ENCODE results near the gene APP.

DNA sequence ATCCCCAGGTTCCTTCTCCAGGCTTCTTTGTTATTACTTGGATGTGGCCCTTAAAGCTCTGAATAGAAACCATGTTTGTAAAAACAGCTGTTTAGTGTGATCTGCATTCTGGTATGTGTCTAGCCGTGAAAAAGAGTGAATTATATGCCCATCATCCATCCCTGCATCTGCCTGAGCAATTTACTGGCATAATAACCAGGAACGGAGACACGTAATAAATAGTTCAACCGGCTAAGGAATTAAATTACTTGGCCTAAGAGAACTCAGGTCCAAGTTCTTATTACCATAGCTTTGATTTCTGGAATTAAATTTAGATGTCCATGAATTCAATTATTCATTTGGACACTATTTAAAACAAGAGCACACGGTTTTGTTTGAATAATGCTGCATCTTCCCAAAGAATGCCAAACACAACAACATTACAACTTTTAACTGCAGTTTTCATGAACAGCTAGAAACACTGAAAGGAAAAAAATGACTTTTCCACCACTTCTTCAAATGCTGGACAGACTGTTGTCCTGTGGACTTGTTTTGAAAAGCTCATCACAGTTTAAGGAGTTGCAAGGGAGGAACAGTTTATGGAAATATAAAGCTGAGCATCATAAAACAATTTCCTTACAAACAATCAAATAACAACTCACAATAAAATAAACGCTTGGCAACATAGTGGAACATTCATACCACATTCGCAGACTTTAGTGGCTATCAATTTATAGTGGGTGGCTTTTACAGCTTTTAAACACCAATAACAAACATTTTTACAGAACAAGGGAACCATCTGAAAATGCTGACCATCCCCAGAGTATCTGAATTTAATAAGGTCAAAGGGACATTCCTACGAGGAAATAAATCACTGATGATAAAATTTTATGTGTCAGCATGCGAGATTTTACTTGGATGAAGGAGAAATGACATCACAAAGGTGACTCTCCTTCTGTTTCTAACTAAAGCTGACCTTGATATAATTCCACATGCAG is 144.7 kb downstream of the APP start:
- TF ChIP-seq, protein P1, sequence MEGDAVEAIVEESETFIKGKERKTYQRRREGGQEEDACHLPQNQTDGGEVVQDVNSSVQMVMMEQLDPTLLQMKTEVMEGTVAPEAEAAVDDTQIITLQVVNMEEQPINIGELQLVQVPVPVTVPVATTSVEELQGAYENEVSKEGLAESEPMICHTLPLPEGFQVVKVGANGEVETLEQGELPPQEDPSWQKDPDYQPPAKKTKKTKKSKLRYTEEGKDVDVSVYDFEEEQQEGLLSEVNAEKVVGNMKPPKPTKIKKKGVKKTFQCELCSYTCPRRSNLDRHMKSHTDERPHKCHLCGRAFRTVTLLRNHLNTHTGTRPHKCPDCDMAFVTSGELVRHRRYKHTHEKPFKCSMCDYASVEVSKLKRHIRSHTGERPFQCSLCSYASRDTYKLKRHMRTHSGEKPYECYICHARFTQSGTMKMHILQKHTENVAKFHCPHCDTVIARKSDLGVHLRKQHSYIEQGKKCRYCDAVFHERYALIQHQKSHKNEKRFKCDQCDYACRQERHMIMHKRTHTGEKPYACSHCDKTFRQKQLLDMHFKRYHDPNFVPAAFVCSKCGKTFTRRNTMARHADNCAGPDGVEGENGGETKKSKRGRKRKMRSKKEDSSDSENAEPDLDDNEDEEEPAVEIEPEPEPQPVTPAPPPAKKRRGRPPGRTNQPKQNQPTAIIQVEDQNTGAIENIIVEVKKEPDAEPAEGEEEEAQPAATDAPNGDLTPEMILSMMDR (IDR thresholded peaks at IDR 0.05; ENCODE audit: low read length) = no peak
- TF ChIP-seq EZH2 (optimal IDR thresholded peaks at IDR 0.05; ENCODE audit: low read depth, low read length) = no peak
- no peak for TF ChIP-seq EZH2phosphoT487 (IDR thresholded peaks at IDR 0.05; ENCODE audit: low read length)
